Pancreas (tissue), 10 donors: Measurements from ENCODE around the gene CCDC136. TPM values are rescaled to one million over a fixed set of nuclear protein-coding genes. Genes with fewer than 3 reads are reported as not detected.
A peak's percentile ranks its signal among the peaks of the same experiment; 100 is the strongest.

Source experiments
- ATAC-seq, 4 donors: fragments of 200-7000 bp; cut with Tn5 transposase; one replicate each; pipeline versions ENCODE4 v1.8.0 to v1.9.1; 2020; ENCODE audit warnings: mild to moderate bottlenecking in 4 of 4, moderate library complexity in 4 of 4
- DNase-seq, 6 donors: peaks; one replicate each; pipeline ENCODE4 v3.0.0-alpha.2; 2020
- FAIRE-seq: peaks from 2 replicates; lab custom pipeline; 2012; peaks lifted over from hg19 to GRCh38; lab: Jason Lieb, UNC
- H3K27ac ChIP-seq, 4 donors: fragments of 200-600 bp; sonication (generic); 1 replicate in 3 of 4; 2 replicates in 1 of 4; pipeline versions ENCODE4 v1.5.0 to v1.8.0; 2020
- H3K27me3 ChIP-seq, 4 donors: fragments of 200-600 bp; one replicate each; pipeline ENCODE4 v1.8.0; 2021
- H3K36me3 ChIP-seq, 3 donors: fragments of 200-600 bp; sonication (generic) in 1 of 3; one replicate each; pipeline versions ENCODE4 v1.5.0 to v1.8.0; 2020 to 2021
- H3K4me1 ChIP-seq, 3 donors: fragments of 200-600 bp; one replicate each; pipeline ENCODE4 v1.8.0; 2021
- H3K4me3 ChIP-seq, 4 donors: fragments of 200-600 bp; sonication (generic) in 2 of 4; one replicate each; pipeline versions ENCODE4 v1.5.0 to v1.8.0; 2020 to 2021
- H3K9me3 ChIP-seq, 4 donors: fragments of 200-600 bp; one replicate each; pipeline ENCODE4 v1.8.0; 2021
- WGBS, 2 donors: extraction: QIAGEN DNeasy Blood & Tissue Kit; methylation state at CpG; one replicate each; pipeline ENCODE4 v1.1.7; 2013; 5-methylcytosine and 5-hydroxymethylcytosine counted together
- intact Hi-C, 3 donors: fragments of 100-400 bp; cut with DNase I; formaldehyde crosslinking; loops; one replicate each; pipeline versions ENCODE4 v1.11.1 to v1.14.2; 2022
- polyA plus RNA-seq, 2 donors: library from polyadenylated mRNA; stranded (reverse); fragments of 200-250 nt; gene quantifications; one replicate each; pipeline ENCODE4 v1.2.3, GENCODE V29; 2013
- total RNA-seq, 6 donors: library from RNA; stranded (reverse); fragmentation: NEBNext Ultra II Directional in 4 of 6; extraction: Animal tissue kit (Norgen Biotek cat#: 25700) in 4 of 6; gene quantifications; one replicate each; pipeline versions ENCODE4 v1.2.1 to v1.2.4, GENCODE V29; 2021 to 2023
- TF ChIP-seq, protein P1 (sequence below), 4 donors: fragments of 200-600 bp; sonication (generic) in 3 of 4; IDR thresholded peaks; one replicate each; pipeline versions ENCODE4 v1.5.0 to v1.8.0; 2021; ENCODE audit warnings: antibody characterized with exemption in 4 of 4
- donor health status: healthy with polysubstance abuse.
- donor health status: DM: no; HTN: no; CAD: no; lungs with moderate emphysema.
- donor health status: DM: no; HTN: no; CAD: no.
- donor health status: control.
- donor health status: control.
- donor health status: Bipolar disorder and iron deficiency.
- donor health status: DM: yes; HTN: yes; CAD: no.
- donor health status: DM: no; HTN: no; CAD: no.
- donor health status: DM: no; HTN: no; CAD: no.
- donor health status: DM: yes; HTN: yes; CAD: no.

CCDC136 gene
- total and polyA plus RNA-seq, 8 donors, result 0.66 to 2.9 (median 1.3) TPM

DNA sequence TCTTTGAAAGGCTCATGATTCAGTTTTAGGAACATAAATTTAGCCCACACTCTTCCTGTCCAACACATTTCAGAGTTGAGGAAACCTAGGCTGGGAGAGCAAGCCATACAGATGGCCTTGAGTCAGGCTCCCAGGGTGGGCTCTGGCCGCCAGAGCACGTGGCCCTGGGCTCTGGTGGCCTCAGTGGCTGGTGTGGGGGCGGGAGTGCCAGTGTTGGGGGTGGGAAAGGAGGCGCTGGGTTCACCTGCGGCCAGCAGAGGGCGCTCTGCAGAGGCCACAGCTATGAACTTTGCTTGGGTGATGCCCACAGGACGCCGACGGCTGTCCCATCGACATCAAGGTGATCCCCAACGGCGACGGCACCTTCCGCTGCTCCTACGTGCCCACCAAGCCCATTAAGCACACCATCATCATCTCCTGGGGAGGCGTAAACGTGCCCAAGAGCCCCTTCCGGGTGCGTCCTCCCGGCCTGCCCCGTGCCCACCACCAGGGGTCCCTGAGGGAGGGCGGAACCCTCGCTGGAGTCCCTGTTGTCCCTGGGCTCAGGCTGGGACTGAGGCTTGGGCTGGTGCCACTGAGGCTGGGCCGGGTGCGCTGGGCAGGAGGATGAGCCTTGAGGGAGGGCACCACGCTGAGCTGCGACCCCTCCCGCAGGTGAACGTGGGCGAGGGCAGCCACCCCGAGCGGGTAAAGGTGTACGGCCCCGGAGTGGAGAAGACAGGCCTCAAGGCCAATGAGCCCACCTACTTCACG lies 50.3 kb downstream of the CCDC136 start:
- no peak overlapping the region for H3K4me3 ChIP-seq
- no peaks in the 10 kb centered on the region for H3K9me3 ChIP-seq
- H3K36me3 ChIP-seq, result no peaks in the 10 kb centered on the region
- H3K27ac ChIP-seq, result no peak overlapping the region
- TF ChIP-seq, protein P1, sequence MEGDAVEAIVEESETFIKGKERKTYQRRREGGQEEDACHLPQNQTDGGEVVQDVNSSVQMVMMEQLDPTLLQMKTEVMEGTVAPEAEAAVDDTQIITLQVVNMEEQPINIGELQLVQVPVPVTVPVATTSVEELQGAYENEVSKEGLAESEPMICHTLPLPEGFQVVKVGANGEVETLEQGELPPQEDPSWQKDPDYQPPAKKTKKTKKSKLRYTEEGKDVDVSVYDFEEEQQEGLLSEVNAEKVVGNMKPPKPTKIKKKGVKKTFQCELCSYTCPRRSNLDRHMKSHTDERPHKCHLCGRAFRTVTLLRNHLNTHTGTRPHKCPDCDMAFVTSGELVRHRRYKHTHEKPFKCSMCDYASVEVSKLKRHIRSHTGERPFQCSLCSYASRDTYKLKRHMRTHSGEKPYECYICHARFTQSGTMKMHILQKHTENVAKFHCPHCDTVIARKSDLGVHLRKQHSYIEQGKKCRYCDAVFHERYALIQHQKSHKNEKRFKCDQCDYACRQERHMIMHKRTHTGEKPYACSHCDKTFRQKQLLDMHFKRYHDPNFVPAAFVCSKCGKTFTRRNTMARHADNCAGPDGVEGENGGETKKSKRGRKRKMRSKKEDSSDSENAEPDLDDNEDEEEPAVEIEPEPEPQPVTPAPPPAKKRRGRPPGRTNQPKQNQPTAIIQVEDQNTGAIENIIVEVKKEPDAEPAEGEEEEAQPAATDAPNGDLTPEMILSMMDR (IDR thresholded peaks at IDR 0.05), result peak; percentile 58 to 76 (median 74)
- ATAC-seq (peak in 3 of 4 donors; percentile 81 to 91 (median 83)), FAIRE-seq (no peak), DNase-seq (peak in 4 of 6 donors; percentile 49 to 80 (median 64))
- no peaks in the 10 kb centered on the region for H3K27me3 ChIP-seq
- no peaks in the 10 kb centered on the region for H3K4me1 ChIP-seq
- 29 to 36% methylated on average over 33 to 35 of the region's 35 CpGs for WGBS, 2 donors
- intact Hi-C loops, result no loop called here

DNA sequence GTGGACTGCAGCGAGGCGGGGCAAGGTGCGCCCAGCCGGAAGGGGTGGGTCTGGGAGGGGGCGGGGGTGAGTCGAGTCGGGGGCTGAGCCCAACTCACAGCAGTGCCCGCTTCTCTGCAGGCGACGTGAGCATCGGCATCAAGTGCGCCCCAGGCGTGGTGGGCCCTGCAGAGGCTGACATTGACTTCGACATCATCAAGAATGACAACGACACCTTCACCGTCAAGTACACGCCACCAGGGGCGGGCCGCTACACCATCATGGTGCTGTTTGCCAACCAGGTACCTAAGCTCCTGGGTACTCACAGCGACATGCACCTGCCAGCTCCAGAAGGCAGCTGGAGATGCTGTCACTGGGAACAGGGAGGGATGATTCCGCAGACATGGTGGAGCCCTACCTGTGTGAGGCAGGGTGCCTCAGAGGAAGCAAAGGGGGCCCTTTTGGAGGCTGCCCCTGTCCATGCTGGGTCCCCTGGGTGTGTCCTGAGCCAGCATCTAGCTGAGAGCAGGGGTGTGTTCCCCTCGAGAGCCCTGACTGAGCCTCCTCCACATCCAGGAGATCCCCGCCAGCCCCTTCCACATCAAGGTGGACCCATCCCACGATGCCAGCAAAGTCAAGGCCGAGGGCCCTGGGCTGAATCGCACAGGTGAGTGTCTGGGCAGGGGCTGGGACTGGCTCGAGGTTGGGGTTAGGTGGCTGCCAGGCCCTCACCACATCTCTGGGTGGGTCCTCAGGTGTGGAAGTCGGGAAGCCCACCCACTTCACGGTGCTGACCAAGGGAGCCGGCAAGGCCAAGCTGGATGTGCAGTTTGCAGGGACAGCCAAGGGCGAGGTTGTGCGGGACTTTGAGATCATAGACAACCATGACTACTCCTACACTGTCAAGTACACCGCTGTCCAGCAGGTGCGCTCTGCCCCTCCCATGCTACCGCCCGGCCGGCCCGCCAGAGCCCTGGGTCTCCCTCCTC lies 51.2 kb downstream of the CCDC136 start:
- 79 to 90% methylated on average over 38 of the region's 38 CpGs for WGBS, 2 donors
- Histone ChIP-seq H3K4me3 (no peak overlapping the region), H3K27me3 (no peaks in the 10 kb centered on the region), H3K27ac (no peak overlapping the region), H3K36me3 (no peaks in the 10 kb centered on the region), H3K4me1 (no peaks in the 10 kb centered on the region), H3K9me3 (no peaks in the 10 kb centered on the region)
- no peak for ATAC-seq
- FAIRE-seq, result no peak
- TF ChIP-seq, protein P1 (IDR thresholded peaks at IDR 0.05), result no peak
- intact Hi-C loops, result no loop called here
- peak in 1 of 6 donors; percentile 68 for DNase-seq

DNA sequence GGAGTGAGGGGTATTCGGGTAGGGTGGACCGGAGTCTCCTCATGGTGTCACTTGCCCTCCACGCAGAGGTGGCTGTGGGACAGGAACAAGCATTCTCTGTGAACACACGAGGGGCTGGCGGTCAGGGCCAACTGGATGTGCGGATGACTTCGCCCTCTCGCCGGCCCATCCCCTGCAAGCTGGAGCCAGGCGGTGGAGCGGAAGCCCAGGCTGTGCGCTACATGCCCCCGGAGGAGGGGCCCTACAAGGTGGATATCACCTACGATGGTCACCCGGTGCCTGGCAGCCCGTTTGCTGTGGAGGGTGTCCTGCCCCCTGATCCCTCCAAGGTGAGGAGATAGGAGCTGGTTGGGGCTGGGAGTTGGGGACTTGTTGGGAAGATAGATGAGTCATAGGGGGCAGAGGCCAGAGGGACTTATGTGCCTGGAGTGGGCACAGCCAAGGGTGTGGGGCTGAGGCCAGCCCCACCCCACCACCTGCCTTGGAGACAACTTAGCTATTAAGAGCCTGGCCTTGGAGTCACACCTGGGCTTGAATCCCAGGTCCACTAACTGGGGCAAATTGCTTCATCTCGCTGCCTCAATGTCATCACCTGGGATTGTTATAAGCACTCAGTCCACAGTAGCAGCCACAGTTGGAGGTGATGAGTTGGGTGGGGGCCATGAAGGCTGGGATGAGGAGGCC lies 52.3 kb downstream of the CCDC136 start:
- ATAC-seq, result no peak
- intact Hi-C loops, result no loop called here
- no peak for FAIRE-seq
- peak in 2 of 6 donors; percentile 11 to 48 for DNase-seq
- H3K36me3 ChIP-seq, result no peaks in the 10 kb centered on the region
- H3K9me3 ChIP-seq, result no peaks in the 10 kb centered on the region
- no peaks in the 10 kb centered on the region for H3K4me1 ChIP-seq
- H3K27ac ChIP-seq, result no peak overlapping the region
- WGBS, 2 donors, result 84 to 92% methylated on average over 17 of the region's 17 CpGs
- TF ChIP-seq, protein P1 (IDR thresholded peaks at IDR 0.05), result no peak
- no peak overlapping the region for H3K4me3 ChIP-seq
- no peaks in the 10 kb centered on the region for H3K27me3 ChIP-seq

DNA sequence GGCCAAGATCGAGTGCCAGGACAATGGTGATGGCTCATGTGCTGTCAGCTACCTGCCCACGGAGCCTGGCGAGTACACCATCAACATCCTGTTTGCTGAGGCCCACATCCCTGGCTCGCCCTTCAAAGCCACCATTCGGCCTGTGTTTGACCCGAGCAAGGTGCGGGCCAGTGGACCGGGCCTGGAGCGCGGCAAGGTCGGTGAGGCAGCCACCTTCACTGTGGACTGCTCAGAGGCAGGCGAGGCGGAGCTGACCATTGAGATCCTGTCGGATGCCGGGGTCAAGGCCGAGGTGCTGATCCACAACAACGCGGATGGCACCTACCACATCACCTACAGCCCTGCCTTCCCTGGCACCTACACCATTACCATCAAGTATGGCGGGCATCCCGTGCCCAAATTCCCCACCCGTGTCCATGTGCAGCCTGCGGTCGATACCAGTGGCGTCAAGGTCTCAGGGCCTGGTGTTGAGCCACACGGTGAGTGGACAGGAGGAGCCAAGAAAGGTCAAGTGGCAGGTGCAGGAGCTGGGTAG lies 53.1 kb downstream of the CCDC136 start:
- intact Hi-C loops, result no loop called here
- no peak for ATAC-seq
- Histone ChIP-seq H3K36me3 (no peaks in the 10 kb centered on the region), H3K9me3 (no peaks in the 10 kb centered on the region), H3K4me3 (no peak overlapping the region), H3K27me3 (no peaks in the 10 kb centered on the region), H3K27ac (no peak overlapping the region), H3K4me1 (no peaks in the 10 kb centered on the region)
- 87 to 89% methylated on average over 25 of the region's 25 CpGs for WGBS, 2 donors
- peak in 1 of 6 donors; percentile 55 for DNase-seq
- FAIRE-seq, result no peak
- TF ChIP-seq, protein P1 (IDR thresholded peaks at IDR 0.05), result no peak
